Mesenchymal stem cell (in vitro differentiated cells and primary cell): ENCODE data around the gene GGA1.
"Not testable (repeated sequence)": the region's sequence is repeated elsewhere in the genome, so short reads cannot be mapped to it uniquely, and the experiment has no call there.

ENCODE experiments used
- DNase-seq: peaks from one replicate; pipeline ENCODE4 v3.0.0-alpha.2; 2013
- H2AFZ ChIP-seq: one replicate; pipeline ENCODE4 v1.6.1; 2013; ENCODE audit warnings: low read depth, mild to moderate bottlenecking, control low read depth, inconsistent platforms, low read length, moderate library complexity
- H2AK5ac ChIP-seq: 2 replicates; pipeline ENCODE4 v1.6.1; 2013; ENCODE audit warnings: low read length, moderate library complexity, mild to moderate bottlenecking, inconsistent platforms; ENCODE audit not compliant: severe bottlenecking
- H2BK120ac ChIP-seq: one replicate; pipeline ENCODE4 v1.6.1; 2013; ENCODE audit warnings: low read depth, mild to moderate bottlenecking, inconsistent platforms, low read length, moderate library complexity
- H2BK12ac ChIP-seq, 2 experiments: one replicate each; pipeline ENCODE4 v1.6.1; 2013; ENCODE audit warnings: inconsistent platforms in 2 of 2, low read length in 2 of 2, mild to moderate bottlenecking in 2 of 2, moderate library complexity in 2 of 2, control low read depth in 1 of 2
- H2BK15ac ChIP-seq: one replicate; pipeline ENCODE4 v1.6.1; 2013; ENCODE audit warnings: mild to moderate bottlenecking, low read depth, inconsistent platforms; ENCODE audit not compliant: poor library complexity, severe bottlenecking
- H2BK5ac ChIP-seq: 2 replicates; pipeline ENCODE4 v1.6.1; 2013; ENCODE audit warnings: low read depth, mild to moderate bottlenecking, low read length, control low read depth, inconsistent platforms; ENCODE audit not compliant: poor library complexity, severe bottlenecking
- H3K14ac ChIP-seq, 2 experiments: one replicate each; pipeline ENCODE4 v1.6.1; 2013; ENCODE audit warnings: inconsistent platforms in 2 of 2, low read length in 2 of 2, control low read depth in 1 of 2, mild to moderate bottlenecking in 1 of 2, moderate library complexity in 1 of 2
- H3K18ac ChIP-seq, 2 experiments: one replicate each; pipeline ENCODE4 v1.6.1; 2013; ENCODE audit warnings: inconsistent platforms in 2 of 2, low read length in 2 of 2, control low read depth in 1 of 2, low read depth in 1 of 2, mild to moderate bottlenecking in 1 of 2
- H3K23ac ChIP-seq, 2 experiments: one replicate each; pipeline ENCODE4 v1.6.1; 2013; ENCODE audit warnings: inconsistent platforms in 2 of 2, low read length in 2 of 2, mild to moderate bottlenecking in 2 of 2, moderate library complexity in 2 of 2, control low read depth in 1 of 2
- H3K27ac ChIP-seq: 2 replicates; pipeline ENCODE4 v1.5.1; 2013; ENCODE audit warnings: mild to moderate bottlenecking, moderate library complexity, low read length, control low read depth, inconsistent platforms; ENCODE audit not compliant: poor library complexity, severe bottlenecking
- H3K27me3 ChIP-seq, 2 experiments: 2 replicates each; pipeline versions ENCODE4 v1.6.1 to v1.7.0; 2013; ENCODE audit warnings: low read length in 2 of 2, mild to moderate bottlenecking in 2 of 2, moderate library complexity in 2 of 2, control low read depth in 1 of 2, inconsistent platforms in 1 of 2; ENCODE audit not compliant: control insufficient read depth in 1 of 2, insufficient read depth in 1 of 2
- H3K36me3 ChIP-seq, 2 experiments: 2 replicates each; pipeline versions ENCODE4 v1.6.1 to v1.7.0; 2013; ENCODE audit warnings: low read length in 2 of 2, control low read depth in 1 of 2, inconsistent platforms in 1 of 2, low read depth in 1 of 2, mild to moderate bottlenecking in 1 of 2; ENCODE audit not compliant: insufficient read depth in 2 of 2, control insufficient read depth in 1 of 2
- H3K4ac ChIP-seq, 2 experiments: one replicate each; pipeline ENCODE4 v1.6.1; 2013; ENCODE audit warnings: inconsistent platforms in 2 of 2, low read length in 2 of 2, mild to moderate bottlenecking in 2 of 2, moderate library complexity in 2 of 2, control low read depth in 1 of 2, low read depth in 1 of 2
- H3K4me1 ChIP-seq: 2 replicates; pipeline ENCODE4 v1.6.1; 2013; ENCODE audit warnings: low read depth, low read length, control low read depth; ENCODE audit not compliant: control insufficient read depth, insufficient read depth
- H3K4me2 ChIP-seq: 2 replicates; pipeline ENCODE4 v1.6.1; 2013; ENCODE audit warnings: low read length, mild to moderate bottlenecking, inconsistent platforms; ENCODE audit not compliant: poor library complexity, severe bottlenecking
- H3K4me3 ChIP-seq, 2 experiments: 2 replicates each; pipeline versions ENCODE4 v1.5.1 to v1.7.0; 2013; ENCODE audit warnings: low read length in 2 of 2, mild to moderate bottlenecking in 2 of 2, control low read depth in 1 of 2, low read depth in 1 of 2; ENCODE audit not compliant: insufficient read depth in 1 of 2
- H3K79me1 ChIP-seq: replicated peaks from 2 replicates; pipeline ENCODE4 v1.6.1; 2013; ENCODE audit warnings: mild to moderate bottlenecking, control low read depth, low read length, inconsistent platforms; ENCODE audit not compliant: poor library complexity, severe bottlenecking
- H3K9ac ChIP-seq: 2 replicates; pipeline ENCODE4 v1.7.0; 2013; ENCODE audit warnings: mild to moderate bottlenecking, low read length, moderate library complexity
- H3K9me3 ChIP-seq: 2 replicates; pipeline ENCODE4 v1.7.0; 2013; ENCODE audit warnings: mild to moderate bottlenecking, low read length; ENCODE audit not compliant: control insufficient read depth
- H4K8ac ChIP-seq: one replicate; pipeline ENCODE4 v1.6.1; 2013; ENCODE audit warnings: inconsistent platforms, mild to moderate bottlenecking, low read length, moderate library complexity
- H4K91ac ChIP-seq: one replicate; pipeline ENCODE4 v1.6.1; 2013; ENCODE audit warnings: mild to moderate bottlenecking, low read length, inconsistent platforms
- WGBS: methylation state at CpG from one replicate; pipeline ENCODE4 v1.1.7; 2013; ENCODE audit warnings: mixed read lengths; 5-methylcytosine and 5-hydroxymethylcytosine counted together

Gene GGA1

DNA sequence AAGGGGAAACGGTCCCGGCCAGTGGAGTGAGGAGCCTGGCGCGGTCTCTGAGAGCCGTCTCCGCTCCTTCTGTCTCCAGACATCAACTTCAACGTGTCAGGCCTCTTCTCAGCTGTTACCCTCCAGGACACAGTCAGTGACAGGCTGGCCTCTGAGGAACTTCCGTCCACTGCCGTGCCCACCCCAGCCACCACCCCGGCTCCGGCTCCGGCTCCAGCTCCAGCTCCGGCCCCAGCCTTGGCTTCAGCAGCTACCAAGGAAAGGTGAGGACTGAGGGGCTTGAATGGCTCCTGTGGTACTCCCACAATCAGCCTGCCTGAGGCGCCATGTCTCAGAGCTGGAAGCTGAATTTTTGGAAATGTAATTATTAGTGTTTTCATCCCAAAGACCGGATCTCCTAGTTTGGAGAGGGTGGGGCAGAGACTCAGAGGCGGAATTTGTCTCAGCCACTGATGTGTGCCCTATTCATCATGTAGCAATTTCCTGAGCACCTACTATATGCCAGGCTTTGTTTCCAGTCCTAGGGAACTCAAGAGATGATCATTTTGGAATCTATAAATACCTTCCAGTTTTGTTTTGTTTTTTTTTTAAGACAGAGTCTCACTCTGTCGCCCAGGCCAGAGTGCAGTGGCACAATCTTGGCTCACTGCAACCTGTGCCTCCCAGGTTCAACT lies 42.0 kb downstream of the GGA1 start:
- WGBS = 98% methylated on average over 14 of the region's 17 CpGs
- no peak overlapping the region for H3K9ac ChIP-seq
- H3K23ac ChIP-seq = no peak overlapping the region
- H2BK15ac ChIP-seq = no peak overlapping the region
- no peaks in the 10 kb centered on the region for H3K9me3 ChIP-seq
- H4K91ac ChIP-seq = no peak overlapping the region
- H3K14ac ChIP-seq = no peak overlapping the region
- peaks cover 42 to 91% of the 10 kb centered on the region in 2 experiments for H3K36me3 ChIP-seq
- H2BK120ac ChIP-seq = no peak overlapping the region
- no peak overlapping the region for H3K4me2 ChIP-seq
- no peak overlapping the region for H2AK5ac ChIP-seq
- H3K4me1 ChIP-seq = peaks cover 3% of the 10 kb centered on the region
- no peak overlapping the region for H3K4ac ChIP-seq
- no peak overlapping the region for H2BK12ac ChIP-seq
- H3K18ac ChIP-seq = no peak overlapping the region
- no peak overlapping the region for H2BK5ac ChIP-seq
- no peak overlapping the region for H2AFZ ChIP-seq
- no peak for DNase-seq
- no peaks in the 10 kb centered on the region for H3K27me3 ChIP-seq
- H4K8ac ChIP-seq = no peak overlapping the region
- peaks cover 33% of the 10 kb centered on the region for H3K79me1 ChIP-seq
- no peak overlapping the region for H3K27ac ChIP-seq
- no peak overlapping the region for H3K4me3 ChIP-seq

DNA sequence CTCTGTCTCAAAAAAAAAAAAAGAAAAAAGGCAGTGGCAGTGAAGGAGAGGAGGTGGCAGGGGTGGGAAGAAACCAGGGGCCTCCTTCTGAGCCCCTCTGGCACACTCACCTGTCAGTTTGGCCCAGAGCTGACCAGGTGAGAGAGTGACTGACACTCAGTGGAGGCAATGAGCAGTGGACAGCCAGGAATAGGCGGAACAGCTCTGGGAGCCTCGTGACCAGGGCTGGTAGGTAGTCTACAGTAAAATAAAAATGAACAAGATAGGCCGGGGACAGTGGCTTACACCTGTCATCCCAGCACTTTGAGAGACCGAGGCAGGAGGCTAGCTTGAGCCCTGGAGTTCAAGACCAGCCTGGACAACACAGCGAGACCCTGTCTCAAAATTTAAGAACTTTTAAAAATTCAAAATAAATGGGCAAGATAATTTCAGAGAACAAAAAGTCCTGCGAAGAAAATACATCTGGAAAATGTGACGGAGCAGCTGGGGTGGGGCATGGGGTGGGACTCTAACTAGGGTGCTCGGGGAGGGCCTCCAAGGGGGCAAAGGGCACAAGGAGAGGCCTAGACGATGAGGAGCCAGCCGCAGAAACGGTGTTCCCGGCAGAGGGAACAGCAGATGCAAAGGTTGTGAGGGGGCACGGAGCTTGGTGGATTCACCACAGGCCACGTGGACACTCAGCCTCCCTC lies 46.1 kb downstream of the GGA1 start:
- Histone ChIP-seq H3K18ac (no peak overlapping the region), H2BK5ac (no peak overlapping the region), H2AK5ac (no peak overlapping the region), H3K4me1 (peaks cover 12% of the 10 kb centered on the region), H3K27ac (no peak overlapping the region), H3K14ac (no peak overlapping the region), H4K91ac (no peak overlapping the region), H2AFZ (no peak overlapping the region), H3K79me1 (peaks cover 13% of the 10 kb centered on the region), H3K9me3 (no peaks in the 10 kb centered on the region), H3K9ac (no peak overlapping the region), H3K4me3 (no peak overlapping the region), H3K23ac (no peak overlapping the region), H2BK120ac (no peak overlapping the region), H2BK15ac (no peak overlapping the region), H3K27me3 (no peaks in the 10 kb centered on the region), H3K4ac (no peak overlapping the region), H3K36me3 (peaks cover 28 to 59% of the 10 kb centered on the region in 2 experiments), H4K8ac (no peak overlapping the region), H2BK12ac (no peak overlapping the region), H3K4me2 (no peak overlapping the region)
- DNase-seq = no peak
- 94% methylated on average over 13 of the region's 14 CpGs for WGBS

DNA sequence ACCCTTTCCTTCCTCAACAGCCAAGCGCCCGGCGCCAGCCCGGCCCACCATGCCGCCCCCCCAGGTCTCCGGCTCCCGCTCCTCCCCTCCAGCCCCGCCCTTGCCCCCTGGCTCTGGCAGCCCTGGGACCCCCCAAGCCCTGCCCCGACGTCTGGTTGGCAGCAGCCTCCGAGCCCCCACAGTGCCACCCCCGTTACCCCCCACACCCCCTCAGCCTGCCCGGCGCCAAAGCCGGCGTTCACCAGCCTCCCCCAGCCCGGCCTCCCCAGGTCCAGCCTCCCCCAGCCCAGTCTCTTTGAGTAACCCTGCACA lies 46.6 kb downstream of the GGA1 start:
- 97% methylated on average over 12 of the region's 17 CpGs for WGBS
- Histone ChIP-seq H3K4me3 (no peak overlapping the region), H3K18ac (no peak overlapping the region), H4K8ac (no peak overlapping the region), H3K27ac (no peak overlapping the region), H3K4me1 (peaks cover 16% of the 10 kb centered on the region), H2AFZ (no peak overlapping the region), H3K4ac (no peak overlapping the region), H3K9me3 (no peaks in the 10 kb centered on the region), H2BK15ac (no peak overlapping the region), H2BK12ac (no peak overlapping the region), H2AK5ac (no peak overlapping the region), H3K4me2 (no peak overlapping the region), H3K36me3 (peaks cover 23 to 56% of the 10 kb centered on the region in 2 experiments), H3K79me1 (peaks cover 12% of the 10 kb centered on the region), H3K23ac (no peak overlapping the region), H4K91ac (no peak overlapping the region), H2BK5ac (no peak overlapping the region), H2BK120ac (no peak overlapping the region), H3K27me3 (no peaks in the 10 kb centered on the region), H3K14ac (no peak overlapping the region), H3K9ac (no peak overlapping the region)
- no peak for DNase-seq

DNA sequence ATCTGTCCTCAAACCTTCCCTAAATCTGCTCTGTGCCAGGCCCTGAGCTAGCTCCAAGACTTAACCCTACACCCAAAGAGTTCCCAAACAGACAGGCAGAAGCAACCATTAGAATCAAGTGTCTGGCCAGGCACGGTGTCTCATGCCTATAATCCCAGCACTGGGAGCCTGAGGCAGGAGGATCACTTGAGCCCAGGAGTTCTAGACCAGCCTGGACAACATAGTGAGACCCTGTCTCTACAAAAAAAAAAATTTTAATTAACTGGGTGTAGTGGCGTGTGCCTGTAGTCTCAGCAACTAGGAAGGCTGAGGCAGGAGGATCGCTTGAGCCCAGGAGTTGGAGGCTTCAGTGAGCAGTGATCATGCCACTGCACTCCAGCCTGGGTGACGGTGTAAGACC lies 47.9 kb downstream of the GGA1 start:
- H3K18ac ChIP-seq, H3K9me3 ChIP-seq, H3K9ac ChIP-seq, H3K4me2 ChIP-seq, H3K23ac ChIP-seq, H3K4ac ChIP-seq, H3K27ac ChIP-seq, H2BK15ac ChIP-seq, H2BK120ac ChIP-seq, H3K27me3 ChIP-seq, H3K4me3 ChIP-seq, H4K8ac ChIP-seq, H2BK12ac ChIP-seq, DNase-seq, H4K91ac ChIP-seq, H2BK5ac ChIP-seq, H2AFZ ChIP-seq, H3K14ac ChIP-seq, H2AK5ac ChIP-seq: not testable (repeated sequence)
- peaks cover 27% of the 10 kb centered on the region for H3K4me1 ChIP-seq
- WGBS = over 99% methylated on average over 4 of the region's 4 CpGs
- peaks cover 12% of the 10 kb centered on the region for H3K79me1 ChIP-seq
- H3K36me3 ChIP-seq = peaks cover 10 to 44% of the 10 kb centered on the region in 2 experiments
